ENCODE measurements around the gene FBXO15.
A peak's percentile ranks its signal among the peaks of the same experiment; 100 is the strongest.

DNA sequence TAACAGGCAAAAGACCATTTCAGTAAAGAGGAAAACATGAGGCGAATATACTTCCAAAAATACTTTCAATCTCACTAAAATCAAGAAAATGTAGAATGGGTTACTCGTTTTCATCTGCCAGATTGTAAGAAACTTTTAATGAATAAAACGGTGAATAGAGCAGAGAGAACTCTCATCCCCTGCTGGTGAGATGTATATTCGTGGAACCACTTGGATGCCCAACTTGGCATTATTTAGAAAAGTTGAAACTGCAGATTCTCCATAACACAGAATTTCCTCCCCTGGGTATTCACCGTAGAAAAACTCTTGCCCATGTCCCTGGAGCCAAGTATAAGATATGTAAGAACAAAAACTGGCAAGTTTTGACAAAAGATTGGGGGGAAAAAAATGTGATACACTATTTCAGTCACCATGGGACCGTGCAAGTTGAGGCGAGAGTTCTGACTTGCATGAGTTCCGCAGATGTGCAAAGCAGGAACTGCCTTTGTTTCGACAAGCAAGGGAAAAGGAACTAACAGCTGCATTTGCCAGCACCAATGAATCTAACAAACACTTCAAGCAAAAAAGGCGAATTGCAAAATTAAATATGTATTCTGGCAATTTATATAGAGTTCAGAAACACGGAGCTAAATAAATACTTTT is 15.5 kb upstream of the FBXO15 start:
- TF ChIP-seq, protein P1, sequence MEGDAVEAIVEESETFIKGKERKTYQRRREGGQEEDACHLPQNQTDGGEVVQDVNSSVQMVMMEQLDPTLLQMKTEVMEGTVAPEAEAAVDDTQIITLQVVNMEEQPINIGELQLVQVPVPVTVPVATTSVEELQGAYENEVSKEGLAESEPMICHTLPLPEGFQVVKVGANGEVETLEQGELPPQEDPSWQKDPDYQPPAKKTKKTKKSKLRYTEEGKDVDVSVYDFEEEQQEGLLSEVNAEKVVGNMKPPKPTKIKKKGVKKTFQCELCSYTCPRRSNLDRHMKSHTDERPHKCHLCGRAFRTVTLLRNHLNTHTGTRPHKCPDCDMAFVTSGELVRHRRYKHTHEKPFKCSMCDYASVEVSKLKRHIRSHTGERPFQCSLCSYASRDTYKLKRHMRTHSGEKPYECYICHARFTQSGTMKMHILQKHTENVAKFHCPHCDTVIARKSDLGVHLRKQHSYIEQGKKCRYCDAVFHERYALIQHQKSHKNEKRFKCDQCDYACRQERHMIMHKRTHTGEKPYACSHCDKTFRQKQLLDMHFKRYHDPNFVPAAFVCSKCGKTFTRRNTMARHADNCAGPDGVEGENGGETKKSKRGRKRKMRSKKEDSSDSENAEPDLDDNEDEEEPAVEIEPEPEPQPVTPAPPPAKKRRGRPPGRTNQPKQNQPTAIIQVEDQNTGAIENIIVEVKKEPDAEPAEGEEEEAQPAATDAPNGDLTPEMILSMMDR (IDR thresholded peaks at IDR 0.05) = peak in 2 of 6 experiments; percentile 13 to 40
- no peak for TF ChIP-seq POLR2A (IDR thresholded peaks at IDR 0.05)
